CD14-positive monocyte (primary cell): ENCODE data around the gene POLRMT. TPM values are rescaled to one million over a fixed set of nuclear protein-coding genes. Genes with fewer than 3 reads are reported as not detected.

ENCODE experiments used
- DNase-seq, 3 donors: peaks; one replicate each; pipeline ENCODE4 v3.0.0-alpha.2; 2011 to 2022
- H2AFZ ChIP-seq: 2 replicates; pipeline ENCODE4 v1.6.0; 2012; ENCODE audit warnings: mild to moderate bottlenecking, low read depth, low read length, inconsistent platforms; ENCODE audit not compliant: insufficient read depth, poor library complexity, severe bottlenecking
- H3K27ac ChIP-seq, 2 donors: 1 replicate in 1 of 2; 2 replicates in 1 of 2; pipeline ENCODE4 v1.5.1; 2012 to 2013; ENCODE audit warnings: low read length in 2 of 2, control low read depth in 1 of 2, inconsistent platforms in 1 of 2, low read depth in 1 of 2, mild to moderate bottlenecking in 1 of 2
- H3K27me3 ChIP-seq, 2 donors: one replicate each; pipeline versions ENCODE4 v1.6.0 to v1.6.1; 2011 to 2013; ENCODE audit warnings: low read length in 2 of 2; ENCODE audit not compliant: control insufficient read depth in 2 of 2, insufficient read depth in 2 of 2
- H3K36me3 ChIP-seq, 2 donors: replicated peaks in 1 of 2; 1 replicate in 1 of 2; 2 replicates in 1 of 2; pipeline versions ENCODE4 v1.5.1 to v1.6.1; 2012 to 2013; ENCODE audit warnings: low read length in 2 of 2, control low read depth in 1 of 2, inconsistent platforms in 1 of 2, mild to moderate bottlenecking in 1 of 2; ENCODE audit not compliant: insufficient read depth in 2 of 2, control insufficient read depth in 1 of 2
- H3K4me1 ChIP-seq, 2 donors: 1 replicate in 1 of 2; 2 replicates in 1 of 2; pipeline versions ENCODE4 v1.5.1 to v1.6.1; 2012 to 2013; ENCODE audit warnings: low read length in 2 of 2, control low read depth in 1 of 2, inconsistent platforms in 1 of 2, mild to moderate bottlenecking in 1 of 2, moderate library complexity in 1 of 2; ENCODE audit not compliant: insufficient read depth in 2 of 2, control insufficient read depth in 1 of 2
- H3K4me2 ChIP-seq: replicated peaks from 2 replicates; pipeline ENCODE3; 2012; ENCODE audit warnings: low read length, moderate library complexity, mild to moderate bottlenecking; ENCODE audit not compliant: poor library complexity, severe bottlenecking; ENCODE audit errors: extremely low read depth
- H3K4me3 ChIP-seq, 3 experiments: fragments of 200-600 bp in 1 of 3; sonication (generic) in 1 of 3; replicated peaks in 1 of 3; 1 replicate in 2 of 3; 2 replicates in 1 of 3; pipeline ENCODE4 v1.5.1; 2011 to 2013; ENCODE audit warnings: low read length in 3 of 3, mild to moderate bottlenecking in 3 of 3, control low read depth in 2 of 3, low read depth in 2 of 3, inconsistent platforms in 1 of 3, moderate library complexity in 1 of 3
- H3K79me2 ChIP-seq: 2 replicates; pipeline ENCODE4 v1.6.0; 2012; ENCODE audit warnings: mild to moderate bottlenecking, control low read depth, inconsistent platforms, low read length, moderate library complexity; ENCODE audit not compliant: insufficient read depth
- H3K9ac ChIP-seq: 2 replicates; pipeline ENCODE4 v1.6.0; 2017; ENCODE audit warnings: low read length, mild to moderate bottlenecking; ENCODE audit not compliant: insufficient read depth, poor library complexity, severe bottlenecking
- H3K9me3 ChIP-seq, 2 donors: replicated peaks in 1 of 2; 1 replicate in 1 of 2; 2 replicates in 1 of 2; pipeline versions ENCODE4 v1.5.1 to v1.6.1; 2012 to 2013; ENCODE audit warnings: low read length in 2 of 2, control low read depth in 1 of 2; ENCODE audit not compliant: control insufficient read depth in 1 of 2, insufficient read depth in 1 of 2
- H4K20me1 ChIP-seq: 2 replicates; pipeline ENCODE4 v1.6.0; 2012; ENCODE audit warnings: mild to moderate bottlenecking, low read length, control low read depth, moderate library complexity; ENCODE audit not compliant: insufficient read depth
- H3K27ac Mint-ChIP-seq, 7 donors: one replicate each; pipeline ENCODE4 v1.8.0; 2020; ENCODE audit warnings: mild to moderate bottlenecking in 7 of 7, mixed read lengths in 7 of 7, moderate library complexity in 6 of 7, inconsistent platforms in 2 of 7
- H3K27me3 Mint-ChIP-seq, 3 donors: one replicate each; pipeline ENCODE4 v1.8.0; 2021 to 2022; ENCODE audit warnings: low read depth in 3 of 3, mild to moderate bottlenecking in 3 of 3, mixed read lengths in 3 of 3, moderate library complexity in 3 of 3, inconsistent platforms in 1 of 3
- H3K36me3 Mint-ChIP-seq, 2 donors: one replicate each; pipeline ENCODE4 v1.8.0; 2020; ENCODE audit warnings: mixed read lengths in 2 of 2, inconsistent platforms in 1 of 2, mild to moderate bottlenecking in 1 of 2
- H3K4me1 Mint-ChIP-seq: one replicate; pipeline ENCODE4 v1.8.0; 2020; ENCODE audit warnings: mild to moderate bottlenecking, mixed read lengths
- H3K4me3 Mint-ChIP-seq, 2 donors: one replicate each; pipeline ENCODE4 v1.8.0; 2020; ENCODE audit warnings: mild to moderate bottlenecking in 2 of 2, mixed read lengths in 2 of 2, moderate library complexity in 1 of 2
- H3K9me3 Mint-ChIP-seq, 7 donors: one replicate each; pipeline ENCODE4 v1.8.0; 2020 to 2022; ENCODE audit warnings: mixed read lengths in 7 of 7, mild to moderate bottlenecking in 6 of 7, moderate library complexity in 6 of 7, inconsistent platforms in 2 of 7
- CTCF ChIP-seq: fragments of 200-600 bp; IDR thresholded peaks from one replicate; pipeline ENCODE4 v1.8.0; 2022; ENCODE audit warnings: antibody characterized with exemption, mild to moderate bottlenecking
- WGBS: methylation state at CpG from one replicate; pipeline ENCODE4 v1.1.5; 2013; ENCODE audit warnings: missing lambda C conversion rate; ENCODE audit not compliant: insufficient coverage; 5-methylcytosine and 5-hydroxymethylcytosine counted together
- intact Hi-C, 2 donors: fragments of 100-400 bp; cut with micrococcal nuclease; formaldehyde crosslinking; loops; one replicate each; pipeline versions ENCODE4 v1.15.0 to v1.15.1; 2023
- polyA plus RNA-seq, 3 donors: library from polyadenylated mRNA; depleted of rRNA in 1 of 3; unstranded in 2 of 3; stranded (reverse) in 1 of 3; fragments of 300-500 nt in 2 of 3; fragments of >200 nt in 1 of 3; fragmentation: Illumina TruSeq in 2 of 3; gene quantifications; 1 replicate in 2 of 3; 2 replicates in 1 of 3; pipeline ENCODE4 v1.2.3, GENCODE V29; 2012 to 2021

POLRMT gene
- polyA plus RNA-seq, 3 donors, result 16.2 to 40.5 (median 17.6) TPM

DNA sequence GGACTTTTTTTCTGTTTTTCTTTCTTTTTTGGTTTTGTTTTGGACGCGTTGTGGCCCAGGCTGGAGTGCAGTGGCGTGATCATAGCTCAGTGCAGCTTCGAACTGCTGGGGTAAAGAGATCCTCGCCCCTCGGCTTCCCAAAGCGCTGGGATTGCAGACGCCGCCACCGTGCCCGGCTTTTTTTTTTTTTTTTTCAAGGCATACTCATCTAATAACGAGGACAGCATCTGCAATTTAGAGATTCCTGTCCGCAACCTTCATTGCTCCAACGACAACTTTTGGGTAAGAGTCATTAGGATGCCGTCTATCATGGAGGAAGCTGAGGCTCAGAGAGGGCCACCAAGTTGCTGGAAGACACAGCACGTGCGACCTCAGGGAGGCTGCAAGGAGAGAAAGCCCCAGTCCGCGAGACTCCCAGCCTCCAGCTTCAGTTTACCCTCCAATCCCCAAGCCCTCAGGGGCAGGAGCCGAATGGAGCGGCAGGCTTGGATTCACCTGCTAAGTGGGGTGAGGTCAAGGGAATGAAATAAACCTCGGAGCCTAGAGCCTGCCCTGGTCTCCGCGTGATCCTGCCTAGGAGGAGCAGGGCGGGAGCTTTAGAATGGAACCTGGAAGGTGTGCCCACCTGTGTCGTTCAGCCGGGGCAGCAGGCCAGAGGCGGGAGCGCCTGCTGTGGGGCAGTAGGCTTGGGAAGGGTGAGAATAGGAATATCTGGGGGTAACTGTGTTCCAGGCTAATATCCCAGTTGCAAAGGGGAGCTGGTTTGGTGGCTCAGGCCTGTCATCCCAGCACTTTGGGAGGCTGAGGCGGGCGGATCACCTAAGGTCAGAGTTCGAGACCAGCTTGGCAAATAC, 676 bp upstream of the POLRMT start:
- Histone ChIP-seq H4K20me1 (no peaks in the 10 kb centered on the region), H3K27ac (peak overlapping the region in 1 of 2 donors; percentile 69), H3K9ac (peak overlapping the region; percentile 74), H3K4me2 (peak overlapping the region; percentile 100), H3K9me3 (no peaks in the 10 kb centered on the region), H3K79me2 (peaks cover 4% of the 10 kb centered on the region), H3K4me3 (peak overlapping the region; percentile 36 to 99 (median 72)), H3K36me3 (peaks cover 4 to 21% of the 10 kb centered on the region in 2 donors), H3K27me3 (peaks cover 0 to 10% of the 10 kb centered on the region in 2 donors), H3K4me1 (peaks cover 20 to 31% of the 10 kb centered on the region in 2 donors), H2AFZ (peak overlapping the region; percentile 98)
- peak overlapping the region; percentile 94 to 97 for H3K4me3 Mint-ChIP-seq
- TF ChIP-seq CTCF, result no peak
- DNase-seq, result peak in 1 of 3 donors; percentile 26
- H3K4me1 Mint-ChIP-seq, result peaks cover 25% of the 10 kb centered on the region
- WGBS, result 43% methylated on average over 21 of the region's 32 CpGs
- peaks cover 14 to 30% of the 10 kb centered on the region in 2 donors for H3K36me3 Mint-ChIP-seq
- peak overlapping the region; percentile 75 to 90 (median 85) for H3K27ac Mint-ChIP-seq
- H3K27me3 Mint-ChIP-seq, result peaks cover 14 to 25% (median 21%) of the 10 kb centered on the region in 3 donors
- H3K9me3 Mint-ChIP-seq, result peaks cover 0 to 3% (median 0%) of the 10 kb centered on the region in 7 donors
- intact Hi-C loops, result loop anchor here (2.0 to 10.0 kb wide), 3 partner anchors 29 to 129 kb away; partner anchors contain the start of genes CDC34 (in 1 of the 2), RNF126 (in 1 of the 2) and TPGS1 (in 1 of the 2)

DNA sequence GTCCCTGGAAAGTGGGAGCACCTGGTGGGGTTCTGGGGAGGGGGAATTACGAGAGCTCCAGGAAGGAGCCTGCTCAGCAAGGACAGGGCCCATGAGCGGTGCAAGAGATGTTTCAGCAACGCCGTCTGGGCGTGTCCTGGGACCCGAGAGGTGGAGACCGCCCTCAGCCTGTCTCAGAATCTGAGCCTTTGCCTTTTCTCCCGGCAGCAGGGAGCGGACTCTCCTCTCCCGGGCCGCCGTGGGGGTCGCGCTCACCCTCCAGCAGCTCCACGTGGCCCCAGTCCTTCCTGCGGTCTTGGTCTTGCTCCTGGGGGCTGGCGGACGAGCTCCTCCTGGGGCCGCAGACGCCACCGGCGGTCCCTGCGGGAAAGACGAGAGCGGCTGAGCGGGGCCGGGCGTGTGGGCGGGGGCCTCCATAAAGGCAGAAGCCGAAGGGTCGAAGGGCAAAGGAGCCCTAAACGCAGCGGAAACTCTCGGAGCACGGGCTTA, 714 bp downstream of the POLRMT start:
- 5% methylated on average over 35 of the region's 35 CpGs for WGBS
- Mint-ChIP-seq H3K36me3 (peaks cover 23 to 43% of the 10 kb centered on the region in 2 donors), H3K9me3 (no peaks in the 10 kb centered on the region), H3K4me3 (peak overlapping the region; percentile 94 to 98), H3K4me1 (peaks cover 24% of the 10 kb centered on the region), H3K27me3 (peaks cover 7 to 11% (median 8%) of the 10 kb centered on the region in 3 donors), H3K27ac (peak overlapping the region in 6 of 7 donors; percentile 57 to 89 (median 84))
- no peaks in the 10 kb centered on the region for H3K27me3 ChIP-seq
- peak overlapping the region; percentile 74 for H3K9ac ChIP-seq
- H3K4me1 ChIP-seq, result peaks cover 18 to 26% of the 10 kb centered on the region in 2 donors
- peaks cover 7 to 34% of the 10 kb centered on the region in 2 donors for H3K36me3 ChIP-seq
- H3K4me3 ChIP-seq, result peak overlapping the region; percentile 72 to 99 (median 81)
- intact Hi-C loops, result loop anchor here (2.0 to 10.0 kb wide), 3 partner anchors 30 to 128 kb away; partner anchors contain the start of genes CDC34 (in 1 of the 2), RNF126 (in 1 of the 2) and TPGS1 (in 1 of the 2)
- H3K4me2 ChIP-seq, result peak overlapping the region; percentile 100
- TF ChIP-seq CTCF, result no peak
- peak overlapping the region in 1 of 2 donors; percentile 65 for H3K27ac ChIP-seq
- no peaks in the 10 kb centered on the region for H3K9me3 ChIP-seq
- peak in 1 of 3 donors; percentile 24 for DNase-seq
- peak overlapping the region; percentile 98 for H2AFZ ChIP-seq
- H3K79me2 ChIP-seq, result peaks cover 4% of the 10 kb centered on the region
- H4K20me1 ChIP-seq, result peaks cover 3% of the 10 kb centered on the region
